MM.1S (cell line): Measurements from ENCODE around the gene SPRYD3.

Experiments used
- DNase-seq: peaks from one replicate; pipeline ENCODE4 v3.0.0-alpha.2; 2015
- H2AFZ ChIP-seq: fragments of 300-600 bp; sonication (generic); 2 replicates; pipeline ENCODE4 v1.6.0; 2016; ENCODE audit warnings: antibody characterized with exemption, low read length
- H3F3A ChIP-seq: fragments of 300-600 bp; sonication (generic); 2 replicates; pipeline ENCODE4 v1.6.1; 2016; ENCODE audit warnings: mild to moderate bottlenecking, antibody characterized with exemption, low read length, moderate library complexity, mixed read lengths; ENCODE audit not compliant: insufficient read depth
- H3K27ac ChIP-seq: fragments of 300-600 bp; sonication (generic); 2 replicates; pipeline ENCODE4 v1.5.1; 2016; ENCODE audit warnings: mild to moderate bottlenecking, low read length
- H3K27me3 ChIP-seq: fragments of 300-600 bp; sonication (generic); replicated peaks from 2 replicates; pipeline ENCODE4 v1.6.0; 2016; ENCODE audit warnings: low read length; ENCODE audit not compliant: insufficient read depth
- H3K36me3 ChIP-seq: fragments of 300-600 bp; sonication (generic); replicated peaks from 2 replicates; pipeline ENCODE4 v1.6.1; 2016; ENCODE audit warnings: mild to moderate bottlenecking, low read length, mixed read lengths; ENCODE audit not compliant: insufficient read depth
- H3K4me1 ChIP-seq: fragments of 300-600 bp; sonication (generic); 2 replicates; pipeline ENCODE4 v1.6.1; 2016; ENCODE audit warnings: low read length, mixed read lengths
- H3K4me2 ChIP-seq: fragments of 300-600 bp; sonication (generic); 2 replicates; pipeline ENCODE4 v1.6.0; 2016; ENCODE audit warnings: low read depth, low read length
- H3K4me3 ChIP-seq: fragments of 300-600 bp; sonication (generic); 2 replicates; pipeline ENCODE4 v1.5.1; 2016; ENCODE audit warnings: low read length, mixed read lengths
- H3K79me2 ChIP-seq: fragments of 300-600 bp; sonication (generic); 2 replicates; pipeline ENCODE4 v1.6.1; 2016; ENCODE audit warnings: mixed run types, low read length, mixed read lengths
- H3K9ac ChIP-seq: fragments of 300-600 bp; sonication (generic); 2 replicates; pipeline ENCODE4 v1.6.1; 2016; ENCODE audit warnings: low read length, mixed read lengths
- H3K9me2 ChIP-seq: fragments of 300-600 bp; sonication (generic); replicated peaks from 2 replicates; pipeline ENCODE4 v1.6.1; 2016; ENCODE audit warnings: mild to moderate bottlenecking, low read length, mixed read lengths; ENCODE audit not compliant: insufficient read depth
- H3K9me3 ChIP-seq: fragments of 300-600 bp; sonication (generic); replicated peaks from 2 replicates; pipeline ENCODE4 v1.6.1; 2016; ENCODE audit warnings: mild to moderate bottlenecking, low read length, mixed read lengths; ENCODE audit not compliant: insufficient read depth
- H4K20me1 ChIP-seq: fragments of 300-600 bp; sonication (generic); 2 replicates; pipeline ENCODE4 v1.6.1; 2016; ENCODE audit warnings: mild to moderate bottlenecking, low read length, moderate library complexity, mixed read lengths; ENCODE audit not compliant: insufficient read depth
- CTCF ChIP-seq: fragments of 300-600 bp; sonication (generic); IDR thresholded peaks from 2 replicates; pipeline ENCODE4 v1.5.1; 2016; ENCODE audit warnings: antibody characterized with exemption, low read length, mixed read lengths
- EZH2 ChIP-seq: fragments of 300-600 bp; sonication (generic); optimal IDR thresholded peaks from 2 replicates; pipeline ENCODE3; 2017; ENCODE audit warnings: low read depth, mild to moderate bottlenecking, antibody characterized with exemption, low read length, mixed read lengths
- EZH2phosphoT487 ChIP-seq: fragments of 300-600 bp; sonication (generic); IDR thresholded peaks from 2 replicates; pipeline ENCODE4 v1.6.1; 2018; ENCODE audit warnings: antibody characterized with exemption, low read length

SPRYD3 gene

GRCh38 chr12:53074283-53074998 is 4.7 kb downstream of the SPRYD3 start:
- Histone ChIP-seq H3K79me2 (peaks cover 38% of the 10 kb centered on the region), H3K27ac (no peak overlapping the region), H3K4me1 (peaks cover 7% of the 10 kb centered on the region; the same call in 1 of the 2 replicates), H3K36me3 (peaks cover 4% of the 10 kb centered on the region; the same call in 1 of the 2 replicates), H3K9me3 (no peaks in the 10 kb centered on the region), H2AFZ (no peak overlapping the region), H3K4me2 (no peak overlapping the region), H3K4me3 (no peak overlapping the region), H3K9ac (no peak overlapping the region), H3F3A (peaks cover 7% of the 10 kb centered on the region; the same call in 1 of the 2 replicates), H3K27me3 (no peaks in the 10 kb centered on the region), H3K9me2 (no peaks in the 10 kb centered on the region), H4K20me1 (no peaks in the 10 kb centered on the region)
- TF ChIP-seq EZH2phosphoT487 (no peak), CTCF (no peak), EZH2 (no peak)
- DNase-seq, result no peak

GRCh38 chr12:53073881-53074280 is 5.3 kb downstream of the SPRYD3 start:
- H3K9ac ChIP-seq, result no peak overlapping the region
- H3K4me2 ChIP-seq, result no peak overlapping the region
- no peak overlapping the region for H3K4me3 ChIP-seq
- H3K4me1 ChIP-seq, result peaks cover 7% of the 10 kb centered on the region; the same call in 1 of the 2 replicates
- H4K20me1 ChIP-seq, result no peaks in the 10 kb centered on the region
- no peaks in the 10 kb centered on the region for H3K27me3 ChIP-seq
- H3K9me3 ChIP-seq, result no peaks in the 10 kb centered on the region
- H2AFZ ChIP-seq, result no peak overlapping the region
- no peak overlapping the region for H3K27ac ChIP-seq
- H3K9me2 ChIP-seq, result no peaks in the 10 kb centered on the region
- peaks cover 4% of the 10 kb centered on the region; the same call in 1 of the 2 replicates for H3K36me3 ChIP-seq
- DNase-seq, result no peak
- H3F3A ChIP-seq, result peaks cover 5% of the 10 kb centered on the region; the same call in 1 of the 2 replicates
- TF ChIP-seq CTCF, result no peak
- H3K79me2 ChIP-seq, result peaks cover 36% of the 10 kb centered on the region

GRCh38 chr12:53071591-53072551 is 7.3 kb downstream of the SPRYD3 start:
- no peaks in the 10 kb centered on the region for H3K9me2 ChIP-seq
- H3K9ac ChIP-seq, result no peak overlapping the region
- peaks cover 16% of the 10 kb centered on the region for H3K79me2 ChIP-seq
- H3K36me3 ChIP-seq, result peaks cover 4% of the 10 kb centered on the region; the same call in 1 of the 2 replicates
- TF ChIP-seq CTCF (no peak), EZH2phosphoT487 (no peak)
- H4K20me1 ChIP-seq, result no peaks in the 10 kb centered on the region
- no peak for DNase-seq
- no peak overlapping the region for H2AFZ ChIP-seq
- no peaks in the 10 kb centered on the region for H3K27me3 ChIP-seq
- H3K9me3 ChIP-seq, result no peaks in the 10 kb centered on the region
- no peak overlapping the region for H3K4me3 ChIP-seq
- no peaks in the 10 kb centered on the region for H3F3A ChIP-seq
- no peak overlapping the region for H3K27ac ChIP-seq
- H3K4me1 ChIP-seq, result no peaks in the 10 kb centered on the region
- no peak overlapping the region for H3K4me2 ChIP-seq
